H9 (cell line): ENCODE data around the gene POP4. TPM values are rescaled to one million over a fixed set of nuclear protein-coding genes. Genes with fewer than 3 reads are reported as not detected.

Experiments
- DNase-seq: peaks from one replicate; pipeline ENCODE4 v3.0.0-alpha.2; 2017
- H2AFZ ChIP-seq: one replicate; pipeline ENCODE4 v1.6.1; 2013; ENCODE audit warnings: mild to moderate bottlenecking, low read length, control low read depth, moderate library complexity
- H2AK5ac ChIP-seq: 2 replicates; pipeline ENCODE4 v1.6.1; 2013; ENCODE audit warnings: low read length, control low read depth, mixed read lengths; ENCODE audit not compliant: insufficient read length
- H2BK120ac ChIP-seq: one replicate; pipeline ENCODE4 v1.6.1; 2013; ENCODE audit warnings: low read depth, mild to moderate bottlenecking, low read length, control low read depth, inconsistent platforms; ENCODE audit not compliant: poor library complexity, severe bottlenecking
- H2BK12ac ChIP-seq: 2 replicates; pipeline ENCODE4 v1.6.1; 2013; ENCODE audit warnings: low read length, control low read depth, mixed read lengths, low read depth; ENCODE audit not compliant: insufficient read length
- H2BK15ac ChIP-seq: 2 replicates; pipeline ENCODE4 v1.6.1; 2013; ENCODE audit warnings: low read depth, low read length, control low read depth
- H2BK20ac ChIP-seq: one replicate; pipeline ENCODE4 v1.6.1; 2013; ENCODE audit warnings: low read depth, mild to moderate bottlenecking, low read length, control low read depth, inconsistent platforms; ENCODE audit not compliant: poor library complexity, severe bottlenecking
- H2BK5ac ChIP-seq: 2 replicates; pipeline ENCODE4 v1.6.1; 2013; ENCODE audit warnings: low read length, control low read depth, mixed read lengths; ENCODE audit not compliant: insufficient read length
- H3K14ac ChIP-seq: 2 replicates; pipeline ENCODE4 v1.6.1; 2013; ENCODE audit warnings: low read length, control low read depth; ENCODE audit not compliant: insufficient read depth
- H3K18ac ChIP-seq: 2 replicates; pipeline ENCODE4 v1.6.1; 2013; ENCODE audit warnings: low read depth, mild to moderate bottlenecking, mixed read lengths, low read length, control low read depth; ENCODE audit not compliant: insufficient read length
- H3K23ac ChIP-seq: 2 replicates; pipeline ENCODE4 v1.6.1; 2013; ENCODE audit warnings: low read length, control low read depth, mixed read lengths, low read depth; ENCODE audit not compliant: insufficient read length
- H3K23me2 ChIP-seq: 2 replicates; pipeline ENCODE4 v1.6.1; 2013; ENCODE audit warnings: low read depth, mild to moderate bottlenecking, mixed read lengths, low read length, control low read depth; ENCODE audit not compliant: insufficient read length, poor library complexity, severe bottlenecking
- H3K27ac ChIP-seq: 2 replicates; pipeline ENCODE4 v1.5.1; 2013; ENCODE audit warnings: low read length, control low read depth, mixed read lengths, low read depth; ENCODE audit not compliant: insufficient read length
- H3K27me3 ChIP-seq: 2 replicates; pipeline ENCODE4 v1.6.1; 2013; ENCODE audit warnings: low read length, control low read depth, inconsistent platforms; ENCODE audit not compliant: insufficient read depth
- H3K4ac ChIP-seq: 2 replicates; pipeline ENCODE4 v1.6.1; 2013; ENCODE audit warnings: low read depth, mild to moderate bottlenecking, control low read depth, inconsistent platforms, low read length, moderate library complexity
- H3K4me1 ChIP-seq: 2 replicates; pipeline ENCODE4 v1.6.1; 2013; ENCODE audit warnings: low read length, control low read depth, inconsistent platforms; ENCODE audit not compliant: insufficient read depth
- H3K4me2 ChIP-seq: 2 replicates; pipeline ENCODE4 v1.6.1; 2013; ENCODE audit warnings: low read length, control low read depth, mixed read lengths; ENCODE audit not compliant: insufficient read length, insufficient read depth
- H3K56ac ChIP-seq: 2 replicates; pipeline ENCODE4 v1.6.1; 2013; ENCODE audit warnings: low read depth, mild to moderate bottlenecking, mixed read lengths, low read length, control low read depth; ENCODE audit not compliant: insufficient read length
- H3K79me1 ChIP-seq: 2 replicates; pipeline ENCODE4 v1.6.1; 2013; ENCODE audit warnings: low read depth, mild to moderate bottlenecking, moderate library complexity, low read length, control low read depth, inconsistent platforms; ENCODE audit not compliant: insufficient read depth, poor library complexity, severe bottlenecking
- H3K79me2 ChIP-seq: 2 replicates; pipeline ENCODE4 v1.6.1; 2013; ENCODE audit warnings: low read length, control low read depth, inconsistent platforms; ENCODE audit not compliant: insufficient read depth
- H3K9ac ChIP-seq: 2 replicates; pipeline ENCODE4 v1.6.1; 2013; ENCODE audit warnings: low read length, control low read depth, mixed read lengths; ENCODE audit not compliant: insufficient read length; ENCODE audit errors: extremely low read depth
- H3K9me3 ChIP-seq: one replicate; pipeline ENCODE4 v1.6.1; 2013; ENCODE audit warnings: low read depth, low read length, inconsistent platforms; ENCODE audit not compliant: control insufficient read depth
- H3T11ph ChIP-seq: one replicate; pipeline ENCODE4 v1.6.1; 2013; ENCODE audit warnings: mild to moderate bottlenecking, low read length, control low read depth, inconsistent platforms
- H4K20me1 ChIP-seq: one replicate; pipeline ENCODE4 v1.6.1; 2013; ENCODE audit not compliant: control insufficient read depth, insufficient read length, insufficient read depth
- H4K5ac ChIP-seq: 2 replicates; pipeline ENCODE4 v1.6.1; 2013; ENCODE audit warnings: low read depth, mild to moderate bottlenecking, mixed read lengths, low read length, control low read depth; ENCODE audit not compliant: insufficient read length
- H4K8ac ChIP-seq: replicated peaks from 2 replicates; pipeline ENCODE4 v1.6.1; 2013; ENCODE audit warnings: low read length, control low read depth, mixed read lengths, low read depth; ENCODE audit not compliant: insufficient read length
- H4K91ac ChIP-seq: 2 replicates; pipeline ENCODE4 v1.6.1; 2013; ENCODE audit warnings: low read depth, mild to moderate bottlenecking, moderate library complexity, mixed read lengths, low read length, control low read depth; ENCODE audit not compliant: insufficient read length
- H3K27ac Mint-ChIP-seq, 3 experiments: 2 replicates in 2 of 3; 3 replicates in 1 of 3; pipeline ENCODE4 v1.8.0; 2020 to 2021; ENCODE audit warnings: mixed read lengths in 3 of 3, mild to moderate bottlenecking in 1 of 3, moderate library complexity in 1 of 3
- H3K27me3 Mint-ChIP-seq: 2 replicates; pipeline ENCODE4 v1.8.0; 2021; ENCODE audit warnings: low read depth, mild to moderate bottlenecking, moderate library complexity, mixed read lengths
- H3K36me3 Mint-ChIP-seq, 3 experiments: 2 replicates in 2 of 3; 3 replicates in 1 of 3; pipeline ENCODE4 v1.8.0; 2020 to 2021; ENCODE audit warnings: low read depth in 3 of 3, mixed read lengths in 3 of 3; ENCODE audit not compliant: insufficient read depth in 1 of 3
- H3K4me1 Mint-ChIP-seq, 2 experiments: 2 replicates each; pipeline ENCODE4 v1.8.0; 2020; ENCODE audit warnings: mixed read lengths in 2 of 2
- H3K4me3 Mint-ChIP-seq, 2 experiments: 2 replicates in 1 of 2; 3 replicates in 1 of 2; pipeline ENCODE4 v1.8.0; 2020 to 2021; ENCODE audit warnings: mild to moderate bottlenecking in 2 of 2, mixed read lengths in 2 of 2, moderate library complexity in 1 of 2
- H3K9me3 Mint-ChIP-seq, 2 experiments: 2 replicates in 1 of 2; 3 replicates in 1 of 2; pipeline ENCODE4 v1.8.0; 2020; ENCODE audit warnings: mild to moderate bottlenecking in 2 of 2, mixed read lengths in 2 of 2, moderate library complexity in 1 of 2
- CTCF ChIP-seq: fragments of 200-600 bp; sonication (generic); conservative IDR thresholded peaks from 3 replicates; pipeline ENCODE4 v1.8.0; 2021; ENCODE audit warnings: antibody characterized with exemption, mild to moderate bottlenecking
- WGBS: extraction: QIAGEN DNeasy Blood & Tissue Kit; methylation state at CpG from one replicate; pipeline ENCODE4 v1.1.7; 2013; ENCODE audit warnings: missing lambda C conversion rate, low lambda C conversion rate, mixed read lengths; ENCODE audit not compliant: insufficient read length; ENCODE audit errors: extremely low coverage; 5-methylcytosine and 5-hydroxymethylcytosine counted together
- total RNA-seq: library from RNA; stranded (reverse); gene quantifications from 2 replicates; pipeline ENCODE4 v1.2.1, GENCODE V29; 2021

Gene POP4
- total RNA-seq, 1 experiment from 2014 or later, result 51.4 TPM

GRCh38 chr19:29586401-29586800 is 19.7 kb upstream of the POP4 start:
- Mint-ChIP-seq H3K4me3 (no peak overlapping the region), H3K27ac (no peak overlapping the region)
- no peak for TF ChIP-seq CTCF

More at GRCh38 chr19:29586401-29586800, 19.7 kb upstream of the POP4 start:
- no peak overlapping the region for H2BK15ac ChIP-seq
- H3K4ac ChIP-seq, result no peak overlapping the region
- H2AK5ac ChIP-seq, result no peak overlapping the region
- H2BK120ac ChIP-seq, result no peak overlapping the region
- peaks cover 0 to 2% of the 10 kb centered on the region in 2 experiments; a peak in 1 of 4 replicates for H3K4me1 Mint-ChIP-seq
- H3K4me1 ChIP-seq, result no peaks in the 10 kb centered on the region
- H3T11ph ChIP-seq, result no peak overlapping the region
- H3K23me2 ChIP-seq, result no peaks in the 10 kb centered on the region
- H2AFZ ChIP-seq, result no peak overlapping the region
- no peak overlapping the region for H3K27ac ChIP-seq
- no peak overlapping the region for H2BK12ac ChIP-seq
- no peak overlapping the region for H3K18ac ChIP-seq
- H4K91ac ChIP-seq, result no peak overlapping the region
- H2BK5ac ChIP-seq, result no peak overlapping the region
- H3K56ac ChIP-seq, result no peak overlapping the region
- WGBS, result no CpG with 5 or more reads among the region's 2 CpGs
- H2BK20ac ChIP-seq, result no peak overlapping the region
- H3K9me3 Mint-ChIP-seq, result peaks cover 0 to 4% of the 10 kb centered on the region in 2 experiments; a peak in 4 of 5 replicates
- H3K23ac ChIP-seq, result no peak overlapping the region
- no peak overlapping the region for H4K5ac ChIP-seq
- no peak for DNase-seq
- H3K9ac ChIP-seq, result no peak overlapping the region
- no peak overlapping the region for H3K4me2 ChIP-seq
- H3K36me3 Mint-ChIP-seq, result no peaks in the 10 kb centered on the region; a peak in 1 of 7 replicates
- no peaks in the 10 kb centered on the region for H3K27me3 ChIP-seq
- no peak overlapping the region for H3K14ac ChIP-seq
- H3K27me3 Mint-ChIP-seq, result peaks cover 81% of the 10 kb centered on the region
- H4K8ac ChIP-seq, result no peak overlapping the region
- H3K9me3 ChIP-seq, result no peaks in the 10 kb centered on the region
- no peaks in the 10 kb centered on the region for H3K79me2 ChIP-seq
- H4K20me1 ChIP-seq, result no peaks in the 10 kb centered on the region
- H3K79me1 ChIP-seq, result no peaks in the 10 kb centered on the region
